NB4 (cell line): ENCODE data around the gene POLDIP2.

Experiments
- CTCF ChIP-seq: IDR thresholded peaks from one replicate; pipeline ENCODE4 v1.5.1; 2012; ENCODE audit warnings: low read depth, low read length
- MAX ChIP-seq: IDR thresholded peaks from 2 replicates; pipeline ENCODE4 v1.6.1; 2011; ENCODE audit warnings: low read depth, low read length
- POLR2A ChIP-seq: IDR thresholded peaks from 2 replicates; pipeline ENCODE4 v1.6.1; 2011; ENCODE audit warnings: mild to moderate bottlenecking; ENCODE audit not compliant: insufficient read length; ENCODE audit errors: extremely low read depth

GRCh38 chr17:28385037-28385400, 27.7 kb upstream of the POLDIP2 start:
- no peak for TF ChIP-seq POLR2A
- TF ChIP-seq CTCF: no peak
- TF ChIP-seq MAX: no peak
